Subcutaneous abdominal adipose tissue (tissue), 5 donors: ENCODE measurements around the gene CXCR3.

Experiments
- H3K27ac ChIP-seq: one replicate; pipeline ENCODE4 v1.7.0; 2013; ENCODE audit warnings: low read depth, mild to moderate bottlenecking, inconsistent platforms, low read length, moderate library complexity
- H3K27me3 ChIP-seq, 5 donors: one replicate each; pipeline ENCODE4 v1.7.0; 2013; ENCODE audit warnings: low read length in 5 of 5, inconsistent platforms in 1 of 5; ENCODE audit not compliant: control insufficient read depth in 5 of 5, insufficient read depth in 4 of 5
- H3K36me3 ChIP-seq, 5 donors: one replicate each; pipeline ENCODE4 v1.7.0; 2013; ENCODE audit warnings: low read length in 5 of 5; ENCODE audit not compliant: control insufficient read depth in 5 of 5, insufficient read depth in 5 of 5
- H3K4me1 ChIP-seq, 5 donors: one replicate each; pipeline ENCODE4 v1.7.0; 2013; ENCODE audit warnings: low read length in 5 of 5, mild to moderate bottlenecking in 3 of 5, moderate library complexity in 1 of 5; ENCODE audit not compliant: control insufficient read depth in 5 of 5, insufficient read depth in 5 of 5
- H3K4me3 ChIP-seq, 5 donors: one replicate each; pipeline ENCODE4 v1.7.0; 2013; ENCODE audit warnings: low read length in 5 of 5, low read depth in 1 of 5
- H3K9ac ChIP-seq, 5 donors: one replicate each; pipeline ENCODE4 v1.7.0; 2013; ENCODE audit warnings: low read length in 5 of 5, mild to moderate bottlenecking in 4 of 5, moderate library complexity in 3 of 5
- H3K9me3 ChIP-seq, 5 donors: one replicate each; pipeline ENCODE4 v1.7.0; 2013; ENCODE audit warnings: low read length in 5 of 5; ENCODE audit not compliant: control insufficient read depth in 5 of 5
- donor health status: healthy.
- donor health status: healthy.
- donor health status: healthy.
- donor health status: healthy.
- donor health status: healthy.

CXCR3 gene

DNA sequence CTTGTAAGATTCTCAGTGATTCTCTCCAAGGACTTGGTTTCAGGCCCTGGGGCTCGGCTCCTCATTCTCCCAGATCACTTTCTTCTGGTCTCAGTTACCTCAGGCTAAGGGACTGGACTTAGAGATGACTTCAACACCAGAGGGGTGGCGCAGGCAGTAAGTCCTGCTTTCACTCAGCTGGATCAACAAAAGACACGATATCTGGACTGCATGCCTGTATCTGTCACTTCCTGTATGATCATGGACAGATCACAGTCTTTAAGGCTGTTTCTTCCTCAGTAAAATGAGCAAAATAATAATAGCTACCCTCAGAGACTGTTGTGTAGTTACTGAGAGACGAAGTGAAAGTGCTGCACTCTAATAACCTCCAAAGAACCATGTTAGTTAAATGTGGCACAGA lies 19.5 kb upstream of the CXCR3 start:
- Histone ChIP-seq H3K9ac (no peak overlapping the region), H3K36me3 (no peaks in the 10 kb centered on the region), H3K27me3 (peaks cover 0 to 7% (median 2%) of the 10 kb centered on the region in 5 donors), H3K4me1 (peaks cover 0 to 3% (median 0%) of the 10 kb centered on the region in 5 donors), H3K27ac (no peak overlapping the region), H3K4me3 (no peak overlapping the region), H3K9me3 (no peaks in the 10 kb centered on the region)

GRCh38 chrX:71637253-71637618 lies 18.9 kb upstream of the CXCR3 start:
- Histone ChIP-seq H3K9me3 (no peaks in the 10 kb centered on the region), H3K27me3 (peaks cover 0 to 7% (median 4%) of the 10 kb centered on the region in 5 donors), H3K9ac (no peak overlapping the region), H3K4me1 (peaks cover 0 to 3% (median 0%) of the 10 kb centered on the region in 5 donors), H3K4me3 (no peak overlapping the region), H3K27ac (no peak overlapping the region), H3K36me3 (no peaks in the 10 kb centered on the region)

DNA sequence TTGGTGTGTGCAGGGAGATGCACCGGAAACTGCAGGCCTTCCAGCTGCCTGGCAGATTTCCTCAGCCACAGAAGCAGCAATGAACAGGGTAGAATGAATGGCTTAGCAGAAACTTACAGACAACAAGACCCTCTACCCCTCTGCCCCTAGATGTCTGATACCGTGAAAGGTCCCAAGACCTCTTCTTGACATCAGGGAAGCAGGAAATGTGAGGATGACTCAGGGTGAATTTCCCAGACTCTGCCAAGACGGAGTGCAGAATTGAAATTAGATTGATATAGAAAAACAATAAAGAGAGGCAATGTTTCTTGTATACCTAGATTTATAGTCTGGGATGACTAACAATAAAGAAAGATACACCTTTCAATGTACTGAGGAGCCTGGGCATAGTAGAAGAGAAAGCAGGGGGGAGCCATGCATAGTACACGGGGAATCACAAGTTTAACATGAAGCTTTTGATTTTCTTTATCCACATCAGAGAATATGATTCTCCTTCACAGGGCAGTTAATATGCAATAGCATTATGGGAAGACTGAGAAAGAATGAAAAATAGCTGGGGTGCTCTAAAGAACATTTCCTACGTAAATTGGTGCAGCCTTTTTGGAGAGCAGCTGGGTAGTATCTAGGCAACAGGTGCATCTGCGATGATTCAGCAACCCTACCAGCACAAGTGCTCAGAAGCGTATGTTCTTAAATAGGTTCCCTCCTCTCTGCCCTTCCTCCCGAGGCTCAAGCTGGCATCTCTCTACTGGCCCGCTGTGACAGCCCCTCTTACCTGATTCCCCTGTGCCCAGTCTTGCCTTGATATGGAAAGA lies 18.3 kb upstream of the CXCR3 start:
- Histone ChIP-seq H3K27ac (no peak overlapping the region), H3K4me1 (peaks cover 0 to 3% (median 0%) of the 10 kb centered on the region in 5 donors), H3K9me3 (no peaks in the 10 kb centered on the region), H3K27me3 (peaks cover 0 to 7% (median 5%) of the 10 kb centered on the region in 5 donors), H3K9ac (no peak overlapping the region), H3K36me3 (no peaks in the 10 kb centered on the region), H3K4me3 (no peak overlapping the region)

GRCh38 chrX:71634366-71634765 lies 16.1 kb upstream of the CXCR3 start:
- Histone ChIP-seq H3K4me1 (peaks cover 0 to 8% (median 0%) of the 10 kb centered on the region in 5 donors), H3K36me3 (no peaks in the 10 kb centered on the region), H3K27me3 (peaks cover 0 to 8% (median 4%) of the 10 kb centered on the region in 5 donors), H3K4me3 (no peak overlapping the region), H3K9ac (no peak overlapping the region), H3K9me3 (no peaks in the 10 kb centered on the region), H3K27ac (no peak overlapping the region)

DNA sequence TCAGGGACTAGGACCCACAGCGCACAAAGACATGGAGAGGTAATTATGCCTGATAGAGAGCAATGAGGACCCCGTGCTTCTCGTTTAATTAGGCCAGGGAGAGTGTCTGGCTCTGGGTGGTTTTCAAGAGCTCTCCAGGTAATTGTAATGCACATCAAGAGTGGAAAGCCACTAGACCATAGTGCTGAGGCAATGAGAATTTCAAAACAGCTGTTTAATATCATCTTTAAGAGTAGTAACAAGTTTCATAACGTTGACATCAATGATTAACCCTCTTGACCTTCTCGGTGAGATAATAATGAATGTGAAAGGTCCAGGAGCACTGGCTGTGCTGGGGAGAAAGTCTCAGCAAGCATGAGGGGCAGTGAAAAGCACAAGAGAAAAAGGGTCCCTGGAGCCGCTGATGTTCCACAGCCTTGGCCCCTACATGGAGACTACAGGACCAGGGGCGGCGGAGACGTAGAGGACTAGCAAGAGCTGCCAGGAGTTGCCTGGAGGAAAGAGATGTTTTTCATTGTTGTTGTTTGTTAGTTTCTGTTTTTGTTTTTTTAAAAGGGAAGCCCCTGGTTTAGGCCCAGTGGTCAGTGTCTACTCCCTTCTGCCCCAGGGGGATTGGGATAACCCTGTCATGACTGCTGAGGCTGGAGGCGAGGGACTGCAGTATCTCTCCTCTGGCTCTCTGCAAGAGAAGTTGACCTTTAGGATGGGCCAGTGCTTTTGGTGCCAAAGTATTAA lies 14.8 kb upstream of the CXCR3 start:
- Histone ChIP-seq H3K36me3 (no peaks in the 10 kb centered on the region), H3K9ac (no peak overlapping the region), H3K4me1 (peaks cover 0 to 12% (median 0%) of the 10 kb centered on the region in 5 donors), H3K27me3 (peaks cover 0 to 10% (median 0%) of the 10 kb centered on the region in 5 donors), H3K9me3 (no peaks in the 10 kb centered on the region), H3K4me3 (no peak overlapping the region), H3K27ac (no peak overlapping the region)

DNA sequence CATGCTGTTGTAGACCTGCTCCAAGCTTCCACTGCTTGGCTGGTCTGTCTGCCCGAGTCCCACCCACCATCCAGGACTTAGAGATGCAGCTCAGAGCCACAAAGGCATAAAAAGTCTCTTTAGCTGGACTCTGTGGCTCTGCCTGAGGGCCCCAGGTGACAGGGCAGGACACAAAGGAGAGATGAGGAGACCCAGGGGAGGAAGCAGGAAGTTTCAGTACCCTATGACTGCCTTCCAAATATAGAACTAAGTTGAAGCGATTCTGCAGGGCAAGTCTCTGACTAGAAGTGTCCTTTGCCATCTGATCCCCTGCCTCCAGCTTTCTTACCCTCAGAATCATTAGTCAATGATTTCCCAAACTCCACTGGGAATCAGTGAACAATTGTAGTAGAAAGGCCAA lies 11.2 kb upstream of the CXCR3 start:
- Histone ChIP-seq H3K27ac (no peak overlapping the region), H3K9ac (no peak overlapping the region), H3K27me3 (peaks cover 0 to 10% (median 3%) of the 10 kb centered on the region in 5 donors), H3K4me1 (peaks cover 0 to 10% (median 0%) of the 10 kb centered on the region in 5 donors), H3K4me3 (no peak overlapping the region), H3K36me3 (no peaks in the 10 kb centered on the region), H3K9me3 (no peaks in the 10 kb centered on the region)

DNA sequence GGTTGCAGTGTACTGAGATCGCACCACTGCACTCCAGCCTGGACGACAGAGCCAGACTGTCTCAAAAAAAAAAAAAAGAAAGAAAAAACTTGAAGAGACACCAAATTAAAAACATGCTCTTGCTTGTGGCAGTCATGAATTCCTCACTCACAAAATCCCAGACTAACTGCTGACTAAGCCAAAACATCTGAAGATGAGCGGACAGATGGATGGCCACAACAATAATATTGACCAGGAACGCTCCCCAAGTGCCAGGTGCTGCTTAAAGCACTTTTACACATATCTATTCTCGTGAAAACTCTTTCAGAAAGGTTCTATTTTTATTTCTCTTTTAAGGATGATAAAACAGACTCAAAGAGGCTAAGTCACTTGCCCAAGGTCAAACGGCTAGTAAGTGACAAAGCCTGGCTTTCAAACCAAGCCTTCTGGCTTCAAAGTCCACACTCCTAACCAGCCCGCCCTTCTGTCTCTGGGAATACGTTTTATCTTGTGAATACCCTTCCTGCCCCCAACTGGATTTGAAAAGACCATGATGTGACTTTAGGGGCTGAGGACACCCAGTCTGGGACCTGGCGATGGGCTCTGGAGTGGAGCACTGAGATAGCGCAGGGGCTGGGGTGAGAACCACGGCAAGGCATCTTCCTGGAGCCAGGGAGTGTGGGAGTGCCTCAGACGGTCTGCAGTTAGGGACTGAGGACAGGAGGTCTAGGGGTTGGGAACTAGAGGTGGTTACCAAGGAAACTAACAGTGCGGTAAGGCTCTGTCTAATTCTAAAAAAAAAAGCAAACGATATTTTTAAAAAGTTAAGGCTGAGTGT lies 9.5 kb upstream of the CXCR3 start:
- Histone ChIP-seq H3K27me3 (peaks cover 0 to 13% (median 3%) of the 10 kb centered on the region in 5 donors), H3K27ac (no peak overlapping the region), H3K36me3 (no peaks in the 10 kb centered on the region), H3K4me3 (no peak overlapping the region), H3K4me1 (peaks cover 6 to 22% (median 10%) of the 10 kb centered on the region in 5 donors), H3K9me3 (no peaks in the 10 kb centered on the region), H3K9ac (no peak overlapping the region)

DNA sequence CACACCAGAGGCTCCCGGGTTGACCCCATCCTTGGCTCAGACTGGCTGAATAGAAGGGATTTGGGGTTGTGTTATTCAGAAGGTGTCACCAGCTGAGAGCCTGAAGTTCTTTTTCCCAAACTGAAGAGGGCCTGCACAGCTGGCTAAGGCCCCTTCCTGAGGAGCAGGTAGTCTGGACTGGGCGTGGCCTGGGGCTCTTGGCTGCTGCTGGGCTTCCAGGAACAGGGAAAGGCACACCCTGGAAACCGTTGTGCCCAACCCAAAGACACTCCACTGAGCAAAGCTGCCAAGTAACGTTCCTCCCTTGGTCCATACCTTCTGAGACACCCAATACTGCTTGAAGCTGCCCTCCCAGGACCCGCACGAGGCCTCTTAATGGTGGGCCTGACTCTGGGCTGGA lies 8.3 kb upstream of the CXCR3 start:
- no peak overlapping the region for H3K4me3 ChIP-seq
- peaks cover 6 to 32% (median 22%) of the 10 kb centered on the region in 5 donors for H3K4me1 ChIP-seq
- no peaks in the 10 kb centered on the region for H3K36me3 ChIP-seq
- H3K27me3 ChIP-seq = peaks cover 0 to 14% (median 3%) of the 10 kb centered on the region in 5 donors
- H3K9me3 ChIP-seq = no peaks in the 10 kb centered on the region
- no peak overlapping the region for H3K9ac ChIP-seq
- H3K27ac ChIP-seq = no peak overlapping the region

- Histone ChIP-seq H3K36me3 (no peaks in the 10 kb centered on the region), H3K27me3 (peaks cover 0 to 14% (median 3%) of the 10 kb centered on the region in 5 donors), H3K9me3 (peaks cover 0 to 4% (median 0%) of the 10 kb centered on the region in 5 donors), H3K4me1 (peaks cover 6 to 32% (median 23%) of the 10 kb centered on the region in 5 donors), H3K9ac (no peak overlapping the region), H3K27ac (no peak overlapping the region), H3K4me3 (no peak overlapping the region)
These were observed 7.2 kb upstream of the CXCR3 start for GRCh38 chrX:71625471-71625870.
